Measurements from ENCODE around the gene C1orf115. TPM values are rescaled to one million over a fixed set of nuclear protein-coding genes. Genes with fewer than 3 reads are reported as not detected.

C1orf115 gene
- total RNA-seq, 1 donor from 2014 or later: 49.9 TPM

Other genes with a start within 250 kb of the C1orf115 start
- gene MARK1, start 162.2 kb upstream of the C1orf115 start, total RNA-seq: 0.38 TPM
- 129 TPM for gene MTARC2, start 58.0 kb downstream of the C1orf115 start, total RNA-seq
- gene MTARC1, start 96.5 kb downstream of the C1orf115 start, total RNA-seq: 77.4 TPM
- gene HLX, start 189.1 kb downstream of the C1orf115 start, total RNA-seq: 11.0 TPM

All from left lobe of liver (tissue), 1 donor.